ENCODE data around the gene CDC73.
A peak's percentile ranks its signal among the peaks of the same experiment; 100 is the strongest.
"Not testable (repeated sequence)": the region's sequence is repeated elsewhere in the genome, so short reads cannot be mapped to it uniquely, and the experiment has no call there.

CDC73 gene

DNA sequence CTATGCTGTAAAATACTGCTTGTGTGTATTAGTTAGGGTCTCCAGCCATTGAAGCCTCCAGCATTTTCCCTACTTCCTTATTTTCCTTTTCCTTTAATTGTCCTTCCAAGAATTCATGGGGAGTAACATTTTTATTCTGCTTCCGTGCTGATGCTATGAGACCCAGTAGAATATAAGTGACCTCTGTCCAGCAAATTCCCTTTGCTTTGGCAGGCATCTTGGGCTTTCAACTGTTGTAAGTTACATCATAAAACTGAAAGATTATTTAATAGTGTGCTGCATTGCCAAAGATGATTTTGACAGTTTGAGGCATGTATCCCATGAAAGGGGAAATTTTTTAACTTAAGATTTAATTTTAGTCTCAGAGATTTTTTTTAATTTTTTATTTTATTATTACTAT lies 112.7 kb downstream of the CDC73 start:
- no peak for DNase-seq (ENCODE audit: low spot score)

DNA sequence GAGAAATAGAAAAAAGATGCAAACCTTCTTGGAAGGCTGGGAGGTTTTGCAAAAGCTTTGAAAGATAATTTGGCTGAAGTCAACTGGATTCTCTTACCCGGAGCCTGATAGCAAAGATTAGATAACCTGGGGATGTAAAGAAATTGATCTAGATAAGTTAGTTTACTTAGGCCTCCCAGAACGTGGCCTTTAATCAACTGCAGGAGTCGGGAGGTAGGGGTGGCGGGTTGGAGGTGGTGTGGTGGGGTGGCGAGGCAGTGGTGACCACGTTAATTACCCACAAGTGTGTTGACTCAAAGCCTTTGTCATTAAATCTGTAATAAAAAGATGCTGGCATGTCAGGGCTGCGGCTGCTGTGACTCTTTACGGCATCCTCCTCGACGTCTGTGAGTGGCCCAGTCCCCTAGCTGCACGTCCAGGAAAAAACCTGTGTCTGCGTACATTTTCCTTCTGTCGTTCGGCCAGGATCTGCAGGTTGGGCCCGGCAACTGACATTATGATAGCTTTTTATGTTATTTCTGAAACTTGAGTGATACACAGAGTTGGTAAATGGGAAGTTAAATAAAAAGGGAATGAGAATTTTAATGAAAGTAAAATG lies 115.6 kb downstream of the CDC73 start:
- no peak for DNase-seq (ENCODE audit: low spot score)

DNA sequence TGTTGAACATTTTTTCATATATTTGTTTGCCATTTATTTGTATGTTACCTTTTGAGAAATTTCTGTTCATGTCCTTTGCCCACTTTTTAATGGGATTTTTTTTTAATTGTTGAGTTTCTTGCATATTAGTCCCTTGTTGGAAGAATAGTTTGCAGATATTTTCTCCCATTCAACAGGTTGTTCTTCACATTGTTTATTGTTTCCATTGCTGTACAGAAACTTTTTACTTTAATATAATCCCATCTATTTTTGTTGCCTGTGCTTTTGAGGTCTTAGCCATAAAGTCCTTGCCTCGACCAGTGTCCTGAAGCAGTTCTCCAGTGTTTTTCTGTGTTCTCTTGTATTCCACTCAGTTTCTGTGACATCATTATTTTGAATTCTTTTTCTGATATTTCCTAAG lies 118.8 kb downstream of the CDC73 start:
- DNase-seq (ENCODE audit: low spot score): no peak

DNA sequence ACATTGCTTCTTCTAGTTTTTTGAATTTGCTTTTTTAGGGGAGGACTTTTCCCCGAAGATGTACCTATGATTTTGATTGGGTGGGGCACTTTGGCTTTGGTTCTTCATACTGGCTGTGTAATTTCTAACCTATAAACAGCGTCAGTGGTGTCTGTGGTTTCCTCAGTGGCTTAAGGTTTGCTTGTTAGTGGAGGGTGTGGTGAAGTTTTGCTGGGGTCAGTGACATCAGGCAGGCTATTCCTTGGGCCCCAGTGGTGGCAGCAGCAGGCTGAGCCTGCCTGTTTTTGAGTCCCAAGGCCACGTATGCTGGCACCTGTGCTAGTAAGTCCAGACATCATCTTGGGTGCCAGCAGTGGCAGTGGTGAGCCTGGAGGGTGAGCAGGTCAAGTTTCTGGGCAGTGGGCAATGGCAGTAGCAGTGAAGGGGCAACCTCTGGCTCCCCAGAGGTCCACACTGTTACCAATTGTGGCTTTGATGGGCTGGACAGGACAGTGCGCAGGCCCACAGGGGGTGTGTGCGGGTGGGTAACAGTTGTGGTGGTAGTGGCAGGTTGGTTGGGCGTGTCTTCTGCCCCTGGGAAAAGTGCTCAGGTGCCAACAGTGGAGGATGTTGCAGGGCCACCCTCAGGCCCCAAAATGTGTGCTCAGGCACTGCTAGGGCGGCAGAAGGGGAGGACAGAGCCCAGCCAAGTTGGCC lies 119.4 kb downstream of the CDC73 start:
- DNase-seq (ENCODE audit: low spot score): no peak

DNA sequence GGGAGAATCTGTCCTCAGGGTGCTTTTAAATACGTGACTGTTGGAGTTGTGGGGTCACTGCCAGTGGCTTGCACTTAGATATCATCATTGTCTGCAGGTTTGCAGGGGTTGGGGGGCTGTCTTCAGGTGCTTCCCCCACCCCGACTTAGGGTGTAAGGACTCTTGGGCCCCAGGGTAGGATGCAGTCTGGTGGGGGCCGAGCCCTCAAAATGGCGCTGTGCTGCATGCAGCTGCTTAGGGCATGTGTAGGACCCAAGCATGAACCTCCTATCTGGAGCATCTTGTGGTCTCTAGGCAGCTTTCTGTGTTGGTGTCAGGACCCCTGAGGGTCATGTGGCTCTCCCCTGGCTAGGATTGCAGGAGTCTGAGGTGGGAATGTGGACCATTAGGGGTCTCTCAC lies 120.2 kb downstream of the CDC73 start:
- no peak for DNase-seq (ENCODE audit: low spot score)

DNA sequence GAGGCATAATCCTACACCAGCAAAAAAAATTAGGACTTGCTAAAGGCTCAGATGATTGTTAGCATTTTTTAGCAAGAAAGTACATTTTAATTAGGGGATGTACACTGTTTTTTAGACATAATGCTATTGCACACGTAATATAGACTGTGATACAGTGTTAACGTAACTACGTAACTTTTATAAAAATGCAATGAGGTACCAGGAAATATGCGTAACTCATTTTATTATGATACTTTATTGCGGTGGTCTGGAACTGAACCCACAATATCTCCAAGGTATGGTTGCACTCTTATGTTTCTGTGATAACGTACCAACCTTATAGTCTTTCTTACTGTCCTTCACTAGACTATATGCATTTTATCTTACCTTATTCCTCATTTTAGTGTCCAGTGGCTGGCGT lies 127.4 kb downstream of the CDC73 start:
- DNase-seq (ENCODE audit: low spot score): no peak

DNA sequence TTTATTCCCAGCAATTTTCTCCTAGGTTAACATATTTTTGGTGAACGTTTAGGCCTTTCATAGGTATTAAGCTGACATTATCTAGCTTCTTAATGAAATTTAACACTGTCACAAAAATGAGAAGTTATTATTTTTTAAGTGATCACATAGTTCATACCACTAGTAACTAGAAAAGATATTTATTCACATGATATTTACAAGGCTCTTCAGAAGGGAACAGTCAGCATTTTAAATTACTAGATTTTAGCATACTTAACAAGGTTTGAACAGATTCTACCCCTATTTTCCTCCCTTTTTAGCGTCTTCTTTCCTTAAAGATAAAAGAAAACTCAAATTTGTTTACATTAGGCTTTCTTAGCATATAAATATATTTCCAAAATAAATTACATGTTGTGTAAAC lies 130.1 kb downstream of the CDC73 start:
- DNase-seq (ENCODE audit: low spot score): no peak

DNA sequence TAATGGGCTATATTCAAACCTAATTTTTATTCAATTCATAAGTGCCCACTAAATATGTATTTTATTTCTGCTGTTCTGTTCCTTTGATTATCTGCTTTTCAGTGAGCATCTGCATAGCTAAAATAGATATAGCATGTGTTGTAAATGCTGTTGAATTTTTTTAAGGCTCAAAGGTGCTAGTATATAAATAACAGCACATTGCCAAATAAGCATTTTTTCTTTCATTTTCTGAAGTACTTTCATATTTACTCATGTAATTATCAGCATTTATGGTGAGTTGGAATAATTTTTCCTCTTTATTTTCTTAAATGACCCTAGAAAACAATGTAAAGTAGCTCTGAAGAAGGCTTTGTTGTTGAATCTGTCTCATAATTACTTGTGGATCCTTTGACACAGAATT lies 134.2 kb downstream of the CDC73 start:
- no peak for DNase-seq (ENCODE audit: low spot score)

DNA sequence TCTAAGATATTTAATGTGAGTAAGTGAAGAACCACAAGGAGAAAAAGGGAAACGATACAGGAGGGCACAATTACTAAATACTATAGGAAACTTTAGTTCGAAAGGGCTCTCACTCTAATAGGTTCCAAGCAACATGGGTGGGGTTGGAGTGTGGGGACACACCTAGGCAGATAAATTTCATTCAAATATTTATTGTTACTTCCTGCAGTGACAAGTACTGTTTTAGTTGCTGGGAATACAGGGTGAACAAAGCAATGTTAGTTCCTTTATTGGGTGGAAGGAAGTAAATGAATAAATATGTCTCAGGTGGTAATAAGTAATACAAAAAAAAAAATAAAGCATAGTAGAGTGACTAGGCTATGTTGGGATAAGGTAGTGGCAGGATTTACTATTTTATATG lies 137.8 kb downstream of the CDC73 start:
- no peak for DNase-seq (ENCODE audit: low spot score)

DNA sequence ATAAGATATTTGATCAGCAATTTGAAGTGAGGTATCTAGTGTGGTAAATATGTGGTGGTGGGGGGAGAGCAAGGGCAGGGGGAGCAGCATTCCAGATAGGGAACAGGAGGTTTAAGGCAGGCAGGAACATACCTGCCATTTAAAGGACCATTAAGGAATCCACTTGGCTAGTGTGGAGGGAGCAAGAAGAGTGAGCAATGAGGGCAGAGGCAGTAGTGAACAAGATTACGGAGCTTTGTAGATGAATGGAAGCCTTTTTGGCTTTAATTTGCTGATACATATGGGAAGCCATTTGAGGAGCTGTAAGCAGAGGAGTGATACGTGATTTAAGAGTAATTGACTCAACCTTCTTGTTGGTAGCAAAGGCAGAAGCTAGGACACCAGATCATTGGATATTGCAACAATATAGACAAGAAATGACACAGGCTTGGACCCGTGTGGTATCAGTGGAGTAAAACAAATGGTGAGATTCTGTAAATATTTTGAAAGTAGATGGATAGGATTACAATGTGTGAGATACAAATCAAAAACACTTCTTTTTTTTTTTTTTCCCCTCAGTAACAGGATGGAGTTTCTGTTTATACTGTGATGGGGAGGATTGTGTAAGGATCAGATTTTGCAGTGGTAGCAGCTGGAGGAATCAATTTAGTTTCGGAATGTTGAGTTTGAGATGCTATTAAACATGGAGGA lies 138.4 kb downstream of the CDC73 start:
- DNase-seq (ENCODE audit: low spot score): no peak

DNA sequence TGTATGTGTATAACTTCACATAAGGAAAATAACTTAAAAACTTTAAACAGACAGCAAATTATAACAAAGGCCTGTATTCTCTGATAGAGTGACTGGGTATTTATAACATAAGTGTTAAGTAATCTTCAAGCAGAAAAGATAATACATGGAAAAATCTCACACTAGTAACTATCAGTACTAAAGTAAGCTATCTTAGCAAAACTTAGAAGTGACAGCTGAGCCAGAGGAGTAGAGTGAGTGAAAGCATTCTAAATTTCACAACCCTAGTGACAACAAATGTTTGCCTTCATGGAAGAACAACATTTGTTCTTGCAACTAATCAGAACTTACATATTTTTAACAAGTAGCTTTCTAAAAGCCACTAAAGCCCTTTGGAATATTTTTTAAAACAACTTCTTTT lies 139.1 kb downstream of the CDC73 start:
- no peak for DNase-seq (ENCODE audit: low spot score)

DNA sequence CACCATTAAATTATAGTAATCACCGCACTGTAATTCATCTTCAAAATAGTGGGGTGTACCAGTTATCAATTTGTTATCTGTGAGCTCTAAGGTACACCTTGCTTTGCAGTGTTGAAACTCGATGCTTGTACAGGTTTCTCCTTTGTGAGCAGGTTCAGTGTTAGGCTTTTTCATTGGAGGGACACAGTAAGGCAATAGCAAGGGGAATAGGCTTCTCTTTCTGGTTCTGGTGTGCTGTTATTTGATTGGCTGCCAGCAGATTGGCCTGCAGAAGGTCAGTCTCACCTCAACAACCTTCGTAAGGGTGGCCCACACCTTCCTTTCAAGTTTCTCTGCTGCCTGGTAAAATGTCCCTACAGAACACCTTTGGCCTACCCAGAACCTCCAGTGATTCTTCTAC lies 140.8 kb downstream of the CDC73 start:
- DNase-seq (ENCODE audit: low spot score): no peak

DNA sequence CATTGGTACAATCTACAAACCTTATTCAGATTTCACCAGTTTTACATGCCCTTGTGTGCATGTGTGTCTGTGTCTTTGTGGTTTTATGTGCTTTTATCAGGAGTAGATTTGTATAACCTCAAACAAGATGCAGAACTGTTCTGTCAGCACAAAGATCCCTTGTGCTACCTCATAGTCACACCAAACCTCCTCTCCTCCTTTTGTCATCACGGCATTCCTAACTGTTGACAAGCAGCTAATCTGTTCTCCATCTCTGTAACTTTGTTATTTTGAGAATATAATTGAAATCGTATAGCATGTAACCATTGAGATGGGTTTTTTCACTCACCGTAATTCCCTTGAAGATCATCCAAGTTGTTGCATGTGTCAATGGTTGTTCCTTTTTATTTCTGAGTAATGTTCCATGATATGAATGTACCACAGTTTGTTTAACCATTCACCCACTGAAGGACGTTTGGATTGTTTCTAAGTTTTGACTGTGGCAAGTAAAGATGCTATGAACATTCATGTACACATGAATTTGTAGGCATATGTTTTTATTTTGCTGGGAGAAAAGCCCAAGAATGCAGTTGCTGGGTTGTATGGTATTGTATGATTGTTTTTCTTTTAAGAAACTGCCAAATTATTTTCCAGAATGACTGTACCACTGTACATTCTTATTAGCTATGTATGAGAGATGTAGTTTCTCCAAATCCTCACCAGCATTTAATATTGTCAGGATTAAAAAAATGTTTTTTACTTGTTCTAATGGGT lies 142.7 kb downstream of the CDC73 start:
- DNase-seq (ENCODE audit: low spot score): peak; percentile 10

DNA sequence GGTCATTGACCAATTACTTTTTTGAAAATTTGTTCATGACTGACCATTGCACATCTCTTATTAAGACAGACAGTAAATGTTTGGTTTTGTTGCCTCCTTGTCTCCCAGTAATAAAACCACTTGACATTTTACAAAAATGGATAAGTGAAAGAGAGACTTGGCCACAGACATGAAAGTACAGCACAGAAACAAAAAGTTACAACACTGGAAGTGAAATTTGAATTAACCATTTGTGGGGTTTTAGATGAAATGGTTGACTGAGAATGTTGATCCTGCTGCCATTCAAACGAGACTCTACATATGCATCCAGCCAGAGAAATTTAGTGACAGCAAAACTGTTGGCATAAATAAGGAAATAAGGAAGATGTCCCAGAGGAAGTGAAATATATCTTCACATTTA lies 143.9 kb downstream of the CDC73 start:
- no peak for DNase-seq (ENCODE audit: low spot score)

DNA sequence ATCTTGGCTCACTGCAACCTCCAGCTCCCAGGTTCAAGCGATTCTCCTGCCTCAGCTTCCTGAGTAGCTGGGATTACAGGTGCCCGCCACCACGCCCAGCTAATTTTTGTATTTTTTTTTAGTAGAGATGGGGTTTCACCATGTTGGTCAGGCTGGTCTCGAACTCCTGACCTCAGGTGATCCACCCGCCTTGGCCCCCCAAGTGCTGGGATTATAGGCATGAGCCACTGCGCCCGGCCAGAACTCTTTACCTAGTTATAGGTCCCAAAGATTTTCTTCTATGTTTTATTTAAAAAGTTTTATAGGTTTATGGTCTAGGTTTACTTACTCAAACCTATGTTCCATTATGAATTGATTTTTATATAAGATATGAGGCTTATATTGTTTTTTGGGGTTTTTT lies 145.0 kb downstream of the CDC73 start:
- not testable (repeated sequence) for DNase-seq (ENCODE audit: low spot score)

DNA sequence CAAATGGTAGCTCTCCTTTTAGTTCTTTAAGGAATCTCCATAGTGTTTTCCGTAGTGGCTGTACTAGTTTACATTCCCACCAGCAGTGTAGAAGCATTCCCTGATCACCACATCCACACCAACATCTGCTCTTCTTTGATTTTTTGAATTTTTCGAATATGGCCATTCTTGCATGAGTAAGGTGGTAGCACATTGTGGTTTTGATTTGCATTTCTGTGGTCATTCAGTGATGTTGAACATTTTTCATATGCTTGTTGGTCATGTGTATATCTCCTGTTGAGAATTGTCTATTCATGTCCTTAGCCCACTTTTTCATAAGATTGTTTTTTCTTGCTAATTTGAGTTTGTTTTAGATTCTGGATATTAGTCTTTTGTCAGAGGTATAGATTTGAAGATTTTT lies 149.2 kb downstream of the CDC73 start:
- DNase-seq (ENCODE audit: low spot score): no peak

DNA sequence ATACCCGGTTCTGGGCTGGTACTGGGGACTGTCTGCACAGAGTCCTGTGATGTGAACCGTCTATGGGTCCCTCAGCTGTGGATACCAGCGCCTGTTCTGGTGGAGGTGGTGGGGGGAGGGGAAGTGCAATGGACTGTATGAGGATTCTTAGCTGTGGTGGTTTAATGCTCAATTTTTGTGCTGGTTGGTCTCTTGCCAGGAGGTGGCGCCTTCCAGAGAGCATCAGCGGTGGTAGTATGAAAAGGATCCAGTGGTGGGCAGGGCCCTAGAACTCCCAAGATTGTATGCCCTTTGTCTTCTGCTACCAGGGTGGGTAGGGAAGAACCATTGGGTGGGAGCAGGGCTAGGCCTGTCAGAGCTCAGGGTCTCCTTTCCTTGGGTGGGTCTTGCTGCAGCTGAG lies 153.9 kb downstream of the CDC73 start:
- DNase-seq (ENCODE audit: low spot score): no peak

DNA sequence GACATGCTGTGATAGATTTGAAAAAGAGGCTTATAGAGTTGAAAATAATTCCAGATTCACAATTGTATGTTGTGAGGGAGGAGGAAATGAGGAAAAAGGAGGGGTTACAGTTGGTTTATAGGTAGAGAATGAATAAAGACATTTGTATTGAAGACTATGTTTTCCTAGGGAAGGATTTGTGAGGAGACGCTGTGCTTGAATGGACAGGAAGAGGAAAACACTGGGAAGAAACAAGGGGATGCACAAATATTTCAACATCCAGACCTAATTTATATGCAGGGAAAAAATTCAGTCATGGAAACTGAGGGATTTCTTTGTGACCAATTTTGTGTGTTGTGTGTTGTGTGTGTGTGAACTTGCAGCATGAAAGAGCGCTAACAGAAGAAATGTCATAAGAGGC lies 157.1 kb downstream of the CDC73 start:
- no peak for DNase-seq (ENCODE audit: low spot score)

DNA sequence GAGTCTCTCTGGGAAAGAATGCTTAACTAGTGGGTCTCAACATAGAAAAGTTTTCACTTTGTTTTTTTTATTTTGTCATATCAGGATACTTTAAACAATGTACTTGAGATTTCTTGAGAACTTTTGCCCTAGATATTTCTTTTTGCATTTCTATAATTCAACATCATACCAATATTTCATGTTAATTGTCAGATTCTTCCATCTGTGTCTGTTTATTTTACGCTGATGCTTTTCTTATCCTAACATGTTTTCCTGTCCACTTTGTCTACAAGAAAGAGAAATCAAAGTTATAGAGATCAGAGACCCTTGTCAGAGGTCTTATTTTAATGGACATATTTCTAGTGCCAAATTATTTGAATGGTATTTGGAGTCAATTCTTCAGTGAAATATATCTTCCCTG lies 160.1 kb downstream of the CDC73 start:
- no peak for DNase-seq (ENCODE audit: low spot score)

DNA sequence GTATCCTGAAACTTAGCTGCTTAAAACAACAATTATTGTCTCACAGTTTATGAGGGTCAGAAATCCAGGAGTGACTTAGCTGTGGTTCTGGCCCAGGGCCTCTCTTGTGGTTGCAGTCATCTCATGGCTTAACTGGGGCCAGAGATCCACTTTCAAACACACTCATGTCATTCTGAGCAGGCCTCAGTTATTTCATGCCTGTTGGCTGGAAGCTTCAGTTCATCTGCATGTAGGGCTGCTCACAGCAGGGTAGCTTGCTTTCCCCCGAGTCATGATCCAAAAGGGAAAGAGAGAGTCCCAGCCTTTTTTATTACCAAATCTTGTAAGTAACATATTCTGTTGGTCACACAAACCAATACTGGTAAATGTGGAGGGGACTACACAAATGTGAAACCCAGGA lies 161.2 kb downstream of the CDC73 start:
- DNase-seq (ENCODE audit: low spot score): peak; percentile 27

DNA sequence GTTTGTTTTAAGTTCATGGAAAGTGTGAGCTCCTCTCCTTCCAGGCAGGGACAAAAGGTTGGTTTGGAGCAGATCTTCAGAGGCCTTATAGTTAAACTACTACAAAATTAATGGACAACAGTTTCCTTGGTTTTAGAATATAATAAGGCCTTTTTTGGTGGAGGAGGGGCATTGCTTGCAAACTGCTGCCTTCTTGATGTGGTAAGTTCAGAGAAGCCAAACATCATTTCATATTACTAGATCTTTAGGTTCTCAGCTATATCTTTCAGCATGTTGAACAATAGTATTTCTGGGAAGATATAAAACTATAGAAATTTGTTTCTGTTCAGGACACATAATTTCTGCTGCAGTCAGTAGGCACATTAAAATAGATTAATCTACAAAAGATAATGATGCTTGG lies 162.4 kb downstream of the CDC73 start:
- no peak for DNase-seq (ENCODE audit: low spot score)

DNA sequence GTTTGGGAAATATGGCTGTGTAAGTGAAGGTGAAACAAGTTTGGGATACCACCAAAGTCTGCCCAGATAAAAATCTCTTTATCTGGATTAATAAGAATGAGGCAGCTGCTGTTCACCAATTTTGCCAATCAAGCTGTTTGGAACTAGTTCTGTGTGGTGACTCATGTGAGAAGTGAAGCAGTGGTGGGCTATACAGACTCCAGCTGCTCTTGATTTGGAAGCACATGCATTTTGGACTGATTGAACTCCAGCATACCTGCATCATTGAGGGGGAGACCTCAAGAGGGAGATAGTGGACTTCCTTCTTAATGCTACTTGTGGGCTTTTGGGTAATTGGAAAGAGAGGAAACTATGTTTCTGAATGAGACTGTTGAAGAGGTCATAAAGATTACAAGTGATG lies 163.8 kb downstream of the CDC73 start:
- no peak for DNase-seq (ENCODE audit: low spot score)

DNA sequence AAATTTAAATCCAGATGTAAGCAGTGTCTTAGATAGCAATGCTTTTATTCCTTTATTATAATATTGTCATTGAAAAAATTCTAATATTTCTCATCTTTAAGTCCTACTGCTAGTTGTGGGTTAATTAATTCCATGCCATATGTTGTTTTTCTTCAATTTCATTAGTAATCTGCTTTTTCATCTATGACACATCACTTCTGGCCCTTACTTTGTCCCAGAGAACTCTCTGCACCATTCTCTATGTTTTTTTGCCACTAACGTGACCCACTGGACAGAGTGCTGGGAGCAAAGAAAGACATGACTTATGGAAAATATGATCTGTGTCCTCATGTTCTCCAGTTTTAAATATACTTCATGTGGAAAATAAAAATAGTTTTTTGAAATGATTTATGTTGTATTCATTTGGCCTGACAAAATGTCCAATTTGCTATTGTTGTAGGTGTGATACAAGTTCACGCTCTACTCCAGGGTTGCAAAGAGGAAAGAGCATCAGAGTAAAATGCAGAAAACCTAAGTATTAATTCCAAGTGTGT lies 166.8 kb downstream of the CDC73 start:
- DNase-seq (ENCODE audit: low spot score): not testable (repeated sequence)

All from AG08395 (cell line).